HG03097 (cell line): Measurements from ENCODE around the gene GEMIN7.

Experiments
- ATAC-seq: cut with Tn5 transposase; IDR thresholded peaks from one replicate; pipeline ENCODE4 v1.9.1; 2021; ENCODE audit not compliant: unreplicated experiment, low FRiP score

The GEMIN7 gene

DNA sequence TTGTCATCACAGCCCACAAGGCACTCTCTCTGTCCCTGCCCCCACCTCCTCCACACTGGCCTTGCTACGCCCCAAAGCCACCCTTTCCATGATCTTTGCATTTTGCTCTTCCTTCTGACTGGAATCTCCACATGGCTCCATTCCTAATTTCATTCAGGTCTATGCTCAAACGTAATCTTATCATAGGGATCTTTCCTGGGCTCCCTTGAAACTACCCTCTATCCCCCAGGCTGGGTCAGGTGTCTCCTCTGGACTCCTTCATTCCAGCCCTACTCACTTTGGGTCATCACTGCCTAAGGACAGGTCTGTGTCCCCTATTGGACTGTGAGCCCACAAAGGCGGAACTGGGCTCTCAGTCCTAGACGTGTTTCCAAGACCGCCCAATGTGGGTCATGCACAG is 3.1 kb downstream of the GEMIN7 start:
- no peak for ATAC-seq

DNA sequence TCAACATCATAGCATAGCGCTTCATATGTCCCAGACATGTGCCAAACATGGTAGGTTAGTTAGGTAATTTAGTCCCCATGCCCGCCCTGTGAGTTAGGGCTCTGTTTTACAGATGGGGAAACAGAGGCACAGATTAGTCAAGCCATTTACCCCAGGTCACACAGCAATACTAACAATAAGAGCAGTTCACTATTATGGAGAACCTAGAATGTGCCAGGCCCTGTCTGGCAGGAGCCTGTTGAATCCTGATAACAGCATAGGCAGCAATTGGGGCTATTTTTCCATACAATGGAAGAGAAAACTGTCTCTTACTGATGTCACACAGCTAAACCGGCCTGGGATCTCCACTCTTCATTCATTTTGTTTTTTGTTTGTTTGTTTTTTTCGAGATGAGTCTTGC is 7.4 kb downstream of the GEMIN7 start:
- no peak for ATAC-seq

DNA sequence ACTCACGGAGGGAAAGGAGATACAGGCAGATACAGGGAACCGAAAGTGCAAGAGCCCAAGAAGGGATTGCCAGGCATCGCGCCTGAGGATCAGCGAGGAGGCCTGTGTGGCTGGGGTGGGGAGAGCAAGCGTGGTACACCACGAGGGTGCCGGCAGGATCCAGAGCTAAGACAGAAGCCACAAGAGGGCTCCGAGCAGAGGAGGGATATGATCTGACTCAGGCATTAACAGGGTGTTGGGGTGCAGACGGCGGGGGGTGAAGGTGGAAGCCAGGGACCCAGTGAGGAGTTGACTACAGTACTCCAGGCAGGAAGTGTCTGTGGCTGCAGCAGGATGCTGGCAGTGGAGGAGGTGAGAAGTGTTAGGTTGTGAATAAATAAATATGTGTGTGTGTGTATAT is 8.5 kb downstream of the GEMIN7 start:
- no peak for ATAC-seq

DNA sequence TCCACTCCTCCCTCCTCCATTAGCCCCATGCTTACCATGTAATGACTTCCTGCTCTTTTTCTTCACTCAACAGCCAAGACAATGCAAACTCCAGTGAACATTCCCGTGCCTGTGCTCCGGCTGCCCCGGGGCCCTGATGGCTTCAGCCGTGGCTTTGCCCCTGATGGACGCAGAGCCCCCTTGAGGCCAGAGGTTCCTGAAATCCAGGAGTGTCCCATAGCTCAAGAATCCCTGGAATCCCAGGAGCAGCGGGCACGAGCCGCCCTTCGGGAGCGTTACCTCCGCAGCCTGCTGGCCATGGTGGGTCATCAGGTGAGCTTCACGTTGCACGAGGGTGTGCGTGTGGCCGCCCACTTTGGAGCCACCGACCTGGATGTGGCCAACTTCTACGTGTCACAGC is 11.0 kb downstream of the GEMIN7 start:
- no peak for ATAC-seq

DNA sequence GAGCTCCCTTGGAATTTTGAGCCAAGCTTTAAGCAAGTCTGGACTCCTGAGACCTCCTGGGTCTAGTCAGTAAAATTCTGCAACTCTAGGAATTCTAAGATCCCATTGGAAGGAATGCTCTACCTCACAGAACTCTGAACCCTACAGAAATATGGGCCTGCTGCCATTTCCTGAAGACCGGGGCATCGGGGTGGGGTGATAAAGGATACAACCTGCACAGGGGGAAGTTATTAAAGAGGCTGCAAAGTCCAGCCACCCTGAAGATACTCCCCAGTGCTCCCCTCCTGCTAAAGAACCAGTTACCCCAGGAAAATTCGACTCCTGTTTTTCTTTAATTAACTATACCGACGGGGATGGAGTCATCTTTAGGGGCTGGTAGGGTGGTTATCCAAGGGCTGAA is 11.5 kb downstream of the GEMIN7 start:
- no peak for ATAC-seq

DNA sequence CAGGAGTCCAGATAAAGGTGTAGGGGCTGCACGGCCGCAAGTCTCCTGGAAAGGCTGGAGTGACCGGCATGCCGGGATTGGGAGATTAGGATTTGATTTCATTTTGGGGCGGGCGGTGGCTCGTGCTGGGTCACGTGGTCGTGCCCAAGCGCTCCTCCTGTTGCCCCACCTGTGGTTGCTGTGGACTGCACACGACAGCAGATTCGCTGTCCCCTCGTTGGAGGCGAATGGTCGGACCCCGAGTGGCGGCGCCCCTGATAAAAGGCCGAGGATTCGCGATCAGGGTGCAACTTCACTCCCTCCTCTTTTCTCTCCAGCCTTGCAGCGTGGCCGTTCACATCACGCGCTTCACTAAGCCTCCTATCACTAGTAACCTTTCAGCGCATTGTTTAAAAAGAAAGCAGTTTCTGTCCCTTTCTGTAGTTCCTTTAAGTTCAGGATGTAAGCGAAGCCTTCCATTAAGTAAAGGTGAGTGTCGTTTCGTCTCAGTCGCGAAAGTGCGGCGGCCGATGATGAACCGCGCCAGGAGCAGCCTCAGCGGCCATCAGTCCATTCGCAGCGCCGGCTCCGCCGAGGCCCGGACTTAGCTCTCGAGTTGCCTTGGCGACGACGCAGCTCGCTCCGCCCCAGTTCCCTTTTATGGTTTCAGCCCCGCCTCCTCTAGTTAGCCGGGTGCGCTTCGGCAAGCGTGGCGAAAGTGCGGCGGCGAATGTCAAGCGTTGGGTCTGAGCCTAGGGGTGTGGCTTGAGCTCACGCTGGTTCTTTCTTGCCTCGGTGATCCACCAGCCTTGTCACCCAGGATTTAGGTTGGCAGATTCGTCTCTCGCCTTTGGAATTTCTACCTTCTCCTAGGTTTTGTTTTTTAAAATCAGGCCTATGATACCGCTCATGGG is 12.2 kb downstream of the GEMIN7 start:
- peak; percentile 58 for ATAC-seq

DNA sequence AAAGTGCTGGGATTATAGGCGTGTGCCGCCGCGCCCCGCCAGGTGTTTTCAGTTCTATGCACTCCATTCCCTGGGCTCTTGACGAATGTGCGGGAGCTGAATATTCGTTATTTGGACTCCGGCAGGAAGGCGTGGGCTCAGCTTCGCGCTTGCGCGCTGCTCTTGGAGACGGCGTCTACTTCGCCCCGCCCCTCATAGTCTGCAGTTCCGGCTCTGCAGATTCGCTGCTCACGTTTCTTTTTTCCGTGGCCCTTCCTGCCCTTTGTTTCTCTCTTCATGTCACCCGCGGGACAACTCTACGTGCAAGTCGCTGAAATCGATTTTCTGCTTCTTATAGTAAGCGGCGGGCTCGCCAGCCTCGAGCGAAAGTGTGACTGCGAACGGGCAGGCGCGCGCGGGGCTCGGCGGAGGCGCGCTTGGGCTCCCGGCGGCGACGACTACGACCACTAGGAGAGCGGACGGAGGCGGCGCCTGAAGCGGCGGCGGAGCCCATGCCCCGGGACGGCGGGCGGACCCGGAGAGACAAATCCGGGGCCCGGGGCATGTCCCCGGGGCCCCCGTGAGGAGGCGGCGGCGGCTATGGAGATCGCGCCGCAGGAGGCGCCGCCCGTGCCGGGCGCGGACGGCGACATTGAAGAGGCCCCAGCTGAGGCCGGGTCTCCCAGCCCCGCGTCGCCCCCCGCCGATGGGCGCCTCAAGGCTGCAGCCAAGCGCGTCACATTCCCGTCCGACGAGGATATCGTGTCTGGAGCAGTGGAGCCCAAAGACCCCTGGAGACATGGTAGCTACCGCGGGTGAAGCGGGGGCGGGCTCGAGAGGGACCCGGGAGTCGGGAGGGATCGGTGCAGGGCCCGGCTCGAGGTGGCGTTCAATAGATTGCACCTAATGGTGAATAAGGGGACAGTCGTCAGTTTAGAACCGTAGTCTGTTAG is 14.0 kb downstream of the GEMIN7 start, which contains the start of gene PPP1R37:
PPP1R37 (plus strand) TSS at position 433 of the 932 bp plus-strand sequence; CDS start at position 580, 147 bp downstream.
- peak; percentile 48 for ATAC-seq

DNA sequence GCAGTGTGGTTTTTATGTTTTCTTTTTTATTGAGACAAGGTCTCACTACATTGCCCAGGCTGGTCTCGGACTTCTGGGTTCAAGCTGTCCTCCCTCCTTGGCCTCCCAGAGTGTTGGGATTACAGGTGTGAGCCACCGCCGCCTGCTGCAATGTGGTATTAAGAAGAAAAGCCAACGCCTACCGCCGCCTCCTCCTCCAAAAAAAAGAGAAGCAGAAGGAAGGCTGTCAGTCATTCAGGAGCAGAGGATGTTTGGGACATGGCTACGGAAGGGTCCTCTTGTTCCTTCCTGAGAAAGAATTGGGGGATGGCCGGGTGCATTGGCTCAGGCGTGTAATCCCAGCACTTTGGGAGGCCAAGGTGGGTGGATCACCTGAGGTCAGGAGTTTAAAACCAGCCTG is 15.1 kb downstream of the GEMIN7 start:
- no peak for ATAC-seq

DNA sequence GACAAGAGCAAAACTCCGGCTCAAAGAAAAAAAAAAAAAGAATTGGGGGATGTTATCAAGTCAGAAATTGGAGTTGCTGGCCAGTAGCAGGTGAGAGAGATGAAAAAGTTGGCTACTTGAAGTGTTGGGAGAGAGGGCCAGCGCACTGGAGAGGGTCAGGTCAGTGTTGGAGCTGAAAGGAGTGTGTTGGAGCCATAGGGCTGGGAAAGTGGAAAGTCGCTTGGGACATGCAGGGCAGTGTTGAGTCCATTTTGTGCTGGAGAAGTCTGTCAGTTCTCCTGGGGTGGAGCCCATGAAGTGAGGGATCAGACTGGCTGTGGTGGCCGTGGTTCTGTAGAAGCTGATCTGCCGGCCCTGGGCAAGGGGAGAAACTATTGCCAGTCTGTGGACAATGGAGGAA is 15.6 kb downstream of the GEMIN7 start:
- no peak for ATAC-seq

DNA sequence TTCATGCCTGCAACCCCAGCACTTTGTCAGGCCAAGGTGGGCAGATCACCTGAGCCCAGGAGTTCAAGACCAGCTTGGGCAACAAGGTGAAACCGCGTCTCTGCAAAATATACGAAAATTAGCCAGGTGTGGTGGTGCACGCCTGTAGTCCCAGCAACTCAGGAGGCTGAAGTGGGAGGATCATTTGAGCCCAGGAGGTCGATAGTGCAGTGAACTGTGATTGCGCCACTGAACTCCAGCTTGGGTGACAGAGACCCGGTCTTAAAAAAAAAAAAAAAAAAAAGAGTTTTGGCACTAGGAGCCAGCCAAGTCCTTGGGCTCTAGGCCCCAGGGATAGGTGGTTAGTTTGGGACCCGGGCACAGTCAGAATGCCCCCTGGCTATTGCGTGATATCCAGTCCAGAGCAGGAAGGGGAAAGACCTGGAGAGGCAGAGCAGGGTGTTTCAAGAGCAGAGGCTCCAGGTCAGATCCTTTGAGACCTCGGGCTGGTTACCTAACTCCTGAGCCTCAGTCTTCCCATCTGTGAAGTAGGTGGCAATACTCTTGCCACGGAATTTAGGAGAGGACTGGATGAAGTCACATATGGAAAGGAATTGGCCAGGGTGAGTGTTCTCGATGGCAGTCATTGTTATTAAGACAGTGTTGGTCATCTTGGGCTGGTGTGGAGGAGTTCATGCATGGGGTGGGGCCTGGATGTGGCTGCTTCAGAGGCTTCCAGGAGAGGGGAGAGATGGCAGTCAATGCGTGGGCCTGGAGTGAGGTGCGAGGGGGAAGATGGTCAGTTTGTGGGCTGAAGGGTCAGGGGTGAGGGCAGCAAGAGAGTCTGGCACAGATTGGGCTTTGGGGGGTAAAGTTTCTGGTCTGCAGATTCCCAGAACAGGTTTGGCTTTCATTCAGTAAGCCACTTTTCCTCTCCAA is 16.7 kb downstream of the GEMIN7 start:
- ATAC-seq = no peak

DNA sequence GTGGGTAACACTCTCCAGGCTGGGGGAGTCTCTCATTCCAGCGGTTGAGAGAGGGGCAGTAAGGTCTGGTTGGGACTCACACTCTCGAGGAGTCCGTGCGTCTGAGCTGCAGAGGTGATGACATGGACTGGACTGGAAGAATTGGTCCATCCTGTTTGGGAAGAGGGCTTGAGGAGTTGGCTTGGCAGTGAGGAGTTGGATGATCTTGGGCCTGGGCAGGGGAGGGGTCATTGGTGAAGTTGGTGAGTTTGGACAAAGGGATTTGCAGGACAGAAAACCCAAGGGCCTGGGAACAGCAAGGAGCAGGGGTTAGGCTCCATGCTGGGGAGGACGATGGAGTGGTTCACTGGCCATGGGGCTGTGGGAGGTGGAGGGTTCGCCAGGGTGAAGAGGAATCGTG is 17.6 kb downstream of the GEMIN7 start:
- ATAC-seq = no peak

DNA sequence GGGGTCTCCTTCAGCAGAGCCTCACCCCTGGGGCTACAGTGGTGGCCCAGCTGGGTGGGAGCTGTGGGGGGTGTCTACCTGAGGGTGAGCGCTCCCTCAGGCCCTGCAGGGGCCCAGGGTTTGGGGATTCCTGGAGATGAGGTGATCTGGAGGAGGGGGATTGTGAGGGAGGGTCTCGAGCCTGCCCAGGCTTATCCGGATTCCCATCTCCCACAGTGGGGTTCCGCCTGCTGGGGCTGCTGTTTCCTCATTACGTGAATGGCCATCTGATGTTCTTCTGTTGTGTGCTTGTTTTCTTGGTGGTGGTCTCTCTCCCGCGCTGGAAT is 18.4 kb downstream of the GEMIN7 start:
- no peak for ATAC-seq

DNA sequence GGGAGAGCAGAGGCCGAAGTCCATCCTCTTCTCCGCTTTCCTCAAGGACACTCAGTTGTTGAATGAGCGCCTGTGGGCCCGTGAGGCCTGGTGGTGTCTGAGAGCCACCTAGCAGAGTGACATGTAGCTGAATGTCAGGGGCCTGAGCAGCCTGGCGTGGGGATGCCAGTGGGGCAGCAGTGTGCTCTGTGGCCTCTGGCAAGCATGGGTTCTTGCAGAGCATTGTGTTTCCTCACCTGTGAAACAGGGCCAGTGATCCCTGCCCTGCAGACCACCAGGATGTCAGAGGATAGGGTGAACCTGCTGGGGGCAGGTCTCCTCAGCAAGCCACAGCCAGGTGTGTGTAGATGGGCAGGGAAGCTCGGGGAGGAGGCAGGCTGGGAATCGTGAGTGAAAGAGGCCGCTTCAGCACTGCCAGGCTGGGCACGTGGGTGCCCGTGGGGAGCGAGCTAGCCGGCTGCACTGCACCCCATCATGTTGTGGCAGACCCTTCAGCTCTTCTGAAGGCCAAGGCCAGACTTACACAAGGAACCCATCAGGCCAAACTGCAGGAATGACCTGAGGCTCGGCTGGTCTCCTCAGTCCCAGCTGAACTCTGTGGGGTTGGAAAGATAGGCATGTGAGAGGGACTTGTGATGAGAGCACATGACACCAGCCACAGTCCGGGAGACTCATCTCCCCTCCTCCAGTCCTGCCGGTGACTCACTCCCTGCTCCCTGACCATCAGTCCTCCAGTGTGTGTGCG is 18.9 kb downstream of the GEMIN7 start:
- ATAC-seq = no peak

DNA sequence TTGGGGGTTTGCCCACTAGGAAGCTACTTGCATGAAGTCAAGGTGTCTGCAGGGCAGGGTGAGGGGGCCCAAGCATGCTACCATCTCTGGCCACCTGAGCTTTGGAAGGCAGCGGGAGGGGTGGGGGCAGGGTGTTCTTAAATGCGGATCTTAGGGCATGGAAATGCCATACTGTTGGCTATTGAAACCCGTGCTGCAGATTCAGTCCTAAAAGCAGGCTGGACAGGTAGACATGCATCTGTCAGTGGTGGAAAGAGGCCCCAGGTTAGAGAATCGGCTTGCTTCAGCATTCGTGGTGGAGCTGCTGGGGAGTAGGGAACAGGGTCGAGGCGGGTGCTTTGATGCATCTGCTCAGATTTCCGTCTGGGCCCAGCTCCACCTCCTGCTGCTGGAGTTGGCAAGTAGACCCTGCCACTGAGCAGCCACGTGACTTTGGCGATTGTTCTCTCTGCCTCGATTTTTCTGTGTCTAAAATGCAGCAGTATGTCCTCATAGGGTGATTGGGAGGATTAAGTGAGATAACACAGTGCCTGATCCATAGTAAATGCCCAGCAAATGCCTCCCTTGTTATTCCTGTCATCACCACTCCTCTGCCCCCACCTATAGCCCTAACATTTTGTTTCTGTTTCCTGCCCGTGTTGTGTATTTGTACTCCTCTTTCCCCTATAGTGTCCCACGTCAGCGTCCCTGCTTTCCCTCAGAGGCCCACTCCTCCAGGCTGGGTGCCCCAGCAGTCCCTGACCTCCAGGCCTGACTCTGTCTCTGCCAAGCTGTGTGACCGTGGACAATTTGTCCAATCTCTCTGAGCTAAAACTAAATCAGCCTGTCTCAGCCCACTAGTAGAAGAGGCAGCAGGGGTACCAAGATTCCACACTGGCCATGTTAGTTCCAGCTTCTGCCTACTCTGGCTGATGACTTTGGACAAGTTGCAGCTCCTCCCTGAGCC is 19.7 kb downstream of the GEMIN7 start:
- no peak for ATAC-seq

DNA sequence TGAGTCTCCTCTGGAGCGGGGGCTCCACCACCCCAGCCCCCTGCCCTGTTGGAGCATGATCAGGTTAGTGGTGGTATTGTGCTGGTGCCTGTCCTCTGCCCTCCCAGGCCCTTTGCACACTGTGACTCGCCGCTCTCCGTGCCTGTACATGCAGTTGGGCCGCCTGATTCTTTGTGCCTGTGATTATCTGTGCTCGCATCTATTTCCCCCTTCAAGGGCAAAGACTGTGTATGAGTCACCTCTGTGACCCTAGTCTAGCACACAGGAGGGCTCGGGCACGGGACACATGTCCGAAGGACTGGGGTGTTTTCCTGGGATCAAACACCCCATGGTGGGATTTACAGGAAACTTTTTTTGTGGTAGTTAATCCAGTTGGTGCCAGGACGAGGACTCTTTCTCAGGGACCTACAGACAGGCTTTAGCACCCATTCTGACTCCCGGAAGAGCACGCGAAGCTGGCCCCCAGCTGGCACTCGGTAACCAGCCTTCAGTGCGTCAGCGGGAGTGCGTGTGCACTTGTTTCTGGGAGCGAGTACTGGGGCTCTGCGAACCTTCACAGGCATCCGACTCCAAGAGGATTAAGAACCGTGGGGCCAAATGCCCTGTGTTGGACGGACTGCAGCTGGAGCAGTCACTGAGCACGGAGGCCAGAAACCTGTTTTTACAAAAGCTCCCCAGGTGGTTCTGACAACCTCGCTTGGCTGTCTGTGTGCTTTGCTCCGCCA is 20.6 kb downstream of the GEMIN7 start:
- no peak for ATAC-seq

DNA sequence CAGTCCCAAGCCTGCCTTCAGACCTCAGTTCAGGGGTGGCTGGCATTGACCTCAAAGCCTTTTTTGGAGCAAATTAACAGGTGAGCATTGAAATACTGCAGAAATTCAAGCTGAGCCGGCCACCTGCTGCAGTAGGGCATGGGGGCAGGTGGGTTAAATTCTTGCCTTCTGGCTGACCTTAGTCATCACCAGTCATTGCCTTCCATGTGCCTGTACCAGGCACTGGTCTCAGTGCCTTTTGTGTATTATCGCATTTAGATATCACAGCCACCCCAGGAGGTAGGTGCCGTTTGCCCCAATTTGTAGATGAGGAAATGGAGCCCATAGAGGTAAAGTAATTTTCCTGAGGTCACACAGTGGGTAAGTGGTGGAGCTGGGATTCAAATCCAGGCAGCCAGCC is 21.1 kb downstream of the GEMIN7 start:
- no peak for ATAC-seq

DNA sequence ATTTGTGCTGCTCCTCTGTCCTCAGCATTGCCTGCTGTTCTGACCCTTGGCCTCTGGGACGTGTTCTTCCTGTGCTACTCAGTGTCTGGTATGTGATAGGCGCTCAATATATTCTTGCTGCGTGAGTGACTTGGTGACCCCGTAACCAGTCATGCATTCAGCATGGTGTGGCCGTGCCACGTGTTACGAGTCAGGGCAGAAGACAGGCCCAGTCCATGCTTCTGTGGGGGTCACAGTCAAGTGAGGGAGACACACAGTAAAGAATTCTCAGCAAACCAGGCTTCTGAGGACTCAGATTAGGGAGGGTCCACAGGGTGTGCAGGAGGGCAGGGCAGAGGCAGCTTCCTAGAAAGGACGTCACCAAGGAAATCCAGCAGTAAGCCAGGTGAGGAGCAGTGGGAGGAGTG is 21.8 kb downstream of the GEMIN7 start:
- no peak for ATAC-seq

DNA sequence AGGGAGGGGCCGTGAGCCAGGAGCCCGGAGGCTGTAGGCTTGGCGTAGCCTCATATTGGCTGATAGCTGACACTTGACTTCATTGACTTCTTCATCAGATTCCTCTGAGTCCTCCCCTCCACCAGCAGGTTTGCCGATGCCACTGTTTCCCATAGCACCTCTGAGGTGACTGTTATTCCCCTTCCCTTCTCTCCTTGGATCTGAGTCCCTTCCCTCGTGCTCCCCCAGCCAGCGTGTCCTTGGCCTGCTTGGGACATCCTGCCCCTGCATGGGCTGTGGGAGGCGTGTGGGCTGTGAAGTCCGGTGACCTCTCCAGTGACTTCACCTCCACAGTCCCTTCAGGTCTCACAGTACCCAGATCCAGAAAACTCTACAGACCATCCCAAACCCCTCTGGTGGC is 22.7 kb downstream of the GEMIN7 start:
- no peak for ATAC-seq
